NCI-H146 (cell line): ENCODE measurements around the gene NUP88.

Experiments
- DNase-seq: peaks from one replicate; lab custom pipeline; 2025; lab: John Stamatoyannopoulos, UW

The NUP88 gene

DNA sequence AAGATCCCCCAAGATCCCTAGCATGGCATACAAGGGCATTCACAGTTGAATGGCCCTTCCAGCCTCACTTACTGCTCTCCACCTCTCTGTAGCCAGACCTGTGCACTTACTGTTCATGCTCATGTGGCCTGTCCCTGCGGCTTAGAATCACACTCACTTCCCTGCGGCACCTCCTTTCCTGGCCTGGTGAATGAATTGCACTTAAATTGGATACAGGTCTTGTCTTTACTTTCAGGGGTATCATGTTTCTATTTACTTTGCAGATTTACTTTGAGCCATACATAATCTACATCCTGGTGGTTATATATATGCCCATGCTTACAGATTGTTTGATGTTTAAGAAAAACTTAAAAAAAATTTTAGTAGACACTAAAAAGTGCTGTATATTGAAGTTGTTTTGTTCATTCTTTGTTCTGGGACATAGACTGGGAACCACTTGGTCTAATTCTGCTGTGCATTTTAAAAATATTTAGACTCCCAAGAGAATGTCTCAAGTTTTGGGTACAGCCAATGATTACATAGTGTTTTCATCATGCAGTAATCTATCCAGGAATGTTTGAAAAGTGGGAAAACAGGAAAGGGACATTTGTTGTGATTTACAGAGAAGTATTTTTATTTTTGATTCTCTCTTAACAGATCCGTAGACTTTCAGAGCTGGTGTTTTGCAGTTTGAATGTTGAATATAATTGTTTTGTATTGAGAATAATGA, 63.9 kb downstream of the NUP88 start:
- DNase-seq, result peak; percentile 33

DNA sequence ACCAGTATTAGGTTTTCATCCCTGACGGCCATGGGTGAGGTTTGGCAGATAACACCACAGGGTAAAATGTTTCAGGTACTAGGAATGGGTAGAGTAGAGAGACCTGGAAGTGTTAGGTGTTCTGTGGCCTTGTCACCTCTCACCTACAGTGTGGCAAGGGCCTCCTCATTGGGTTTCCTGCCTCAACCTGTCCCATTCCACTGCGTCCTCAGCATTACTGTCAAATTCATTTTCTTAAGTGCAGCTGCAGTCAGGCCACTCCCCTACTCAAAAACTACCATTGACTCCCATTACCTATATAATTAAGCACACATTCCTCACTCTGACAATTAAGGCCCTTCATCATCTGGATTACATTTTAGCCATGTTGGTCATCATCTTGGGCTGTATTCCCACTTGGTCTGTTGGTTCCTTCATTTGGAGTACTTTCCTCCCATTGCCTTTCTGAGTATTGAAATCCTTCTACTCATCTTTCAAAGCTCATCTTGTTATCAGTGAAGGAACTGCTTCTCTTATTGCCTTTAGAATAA, 64.5 kb downstream of the NUP88 start:
- no peak for DNase-seq

DNA sequence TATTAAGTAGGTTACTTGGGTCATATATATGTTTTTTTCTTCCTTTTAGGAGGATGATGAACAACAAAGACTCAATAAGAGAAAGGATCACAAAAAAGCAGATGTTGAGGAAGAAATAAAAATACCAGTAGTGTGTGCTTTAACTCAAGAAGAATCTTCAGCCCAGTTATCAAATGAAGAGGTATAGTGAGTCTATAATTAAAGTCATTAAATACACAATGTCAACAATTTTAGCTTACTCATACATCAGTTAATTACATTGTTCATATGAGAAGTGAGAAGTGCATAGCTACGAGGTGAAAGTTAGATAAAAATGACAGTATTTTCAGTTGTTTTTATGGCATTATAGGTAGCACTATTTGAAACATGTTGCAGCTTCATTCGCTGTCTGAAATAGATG, 65.2 kb downstream of the NUP88 start:
- DNase-seq, result no peak

DNA sequence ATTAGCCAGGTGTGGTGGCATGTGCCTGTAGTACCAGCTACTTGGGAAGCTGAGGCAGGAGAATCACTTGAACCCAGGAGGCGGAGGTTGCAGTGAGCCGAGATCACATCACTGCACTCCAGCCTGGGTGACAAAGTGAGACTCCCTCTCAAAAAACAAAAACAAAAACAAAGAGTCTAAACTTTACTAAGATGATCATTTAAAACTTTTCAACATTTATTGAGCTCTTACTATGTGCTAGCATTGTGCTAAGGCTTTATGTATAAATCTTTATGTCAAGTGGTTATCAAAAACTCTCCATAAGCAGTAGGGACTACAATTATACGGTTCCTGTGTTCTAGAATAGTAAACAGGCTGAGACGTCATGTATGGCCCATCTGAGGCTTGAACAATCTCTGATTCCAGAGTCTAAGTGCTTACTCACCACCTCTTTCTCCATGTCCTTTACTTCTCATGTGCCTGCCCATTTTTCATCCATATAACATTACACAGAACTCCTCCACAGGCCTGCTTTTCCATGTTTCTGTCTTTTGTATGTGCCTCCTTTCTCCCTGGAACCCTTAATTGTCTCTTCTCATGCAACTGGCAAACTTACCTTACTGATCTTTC, 66.7 kb downstream of the NUP88 start:
- DNase-seq, result no peak

DNA sequence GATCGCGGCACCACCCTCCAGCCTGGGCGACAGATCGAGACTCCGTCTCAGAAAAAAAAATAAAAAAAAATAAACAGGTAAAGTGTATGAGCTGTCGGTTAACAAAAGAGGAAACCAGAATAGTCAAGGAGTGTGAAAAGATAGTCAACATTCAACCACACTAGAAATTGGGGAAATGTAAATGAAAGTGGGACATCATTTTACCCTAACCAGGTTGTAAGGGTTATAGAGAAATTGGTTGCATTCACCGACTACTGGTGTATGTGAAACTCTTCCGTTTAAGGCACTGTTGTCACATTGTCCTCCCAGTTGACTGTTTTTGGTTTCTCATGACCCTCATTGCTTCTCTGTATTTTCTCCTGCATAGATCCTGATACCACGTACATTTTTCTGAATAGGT, 74.5 kb downstream of the NUP88 start:
- DNase-seq, result no peak
